K562 (cell line): Measurements from ENCODE around the gene INCA1. TPM values are rescaled to one million over a fixed set of nuclear protein-coding genes. Genes with fewer than 3 reads are reported as not detected.

Experiments
- ATF3 ChIP-seq, 2 experiments: fragments of 450-650 bp in 1 of 2; sonication (generic) in 1 of 2; formaldehyde crosslinking in 1 of 2; IDR thresholded peaks in 1 of 2; conservative IDR thresholded peaks in 1 of 2; 2 replicates each; pipeline versions ENCODE4 v1.6.1 to v1.8.1; 2016 to 2023; ENCODE audit warnings: mild to moderate bottlenecking in 2 of 2, moderate library complexity in 2 of 2, inconsistent platforms in 1 of 2, missing genetic modification reagents in 1 of 2
- CBFB ChIP-seq: sonication (generic); formaldehyde crosslinking; IDR thresholded peaks from 2 replicates; pipeline ENCODE4 v1.4.0; 2020; ENCODE audit warnings: mild to moderate bottlenecking, missing genetic modification reagents
- CGGBP1 ChIP-seq: fragments of 250-450 bp; sonication (Bioruptor Pico); IDR thresholded peaks from 2 replicates; pipeline ENCODE4 v1.9.0; 2021; ENCODE audit warnings: mild to moderate bottlenecking
- CREM ChIP-seq: IDR thresholded peaks from 2 replicates; pipeline ENCODE4 v1.6.1; 2014; ENCODE audit warnings: antibody characterized with exemption, low read depth
- ELF1 ChIP-seq: fragments of 200-800 bp; sonication (Bioruptor generic); IDR thresholded peaks from 2 replicates; pipeline ENCODE4 v1.6.1; 2016; ENCODE audit warnings: missing genetic modification characterization, missing compliant biosample characterization
- KAT7 ChIP-seq: sonication (generic); formaldehyde crosslinking; IDR thresholded peaks from 2 replicates; pipeline ENCODE4 v1.8.0; 2022; ENCODE audit warnings: missing genetic modification reagents, mild to moderate bottlenecking, borderline replicate concordance
- MAFK ChIP-seq: IDR thresholded peaks from 2 replicates; pipeline ENCODE4 v1.6.1; 2011; ENCODE audit warnings: low read length, improper control_type of control experiment
- MED1 ChIP-seq: sonication (generic); formaldehyde crosslinking; IDR thresholded peaks from 2 replicates; pipeline ENCODE4 v1.8.1; 2023; ENCODE audit warnings: missing genetic modification reagents, borderline replicate concordance
- MTA1 ChIP-seq: fragments of 450-650 bp; IDR thresholded peaks from 2 replicates; pipeline ENCODE4 v1.6.1; 2017; ENCODE audit warnings: borderline replicate concordance
- NCOA4 ChIP-seq: fragments of 450-650 bp; IDR thresholded peaks from 2 replicates; pipeline ENCODE4 v1.6.1; 2018; ENCODE audit warnings: mild to moderate bottlenecking; ENCODE audit not compliant: partially characterized antibody
- NFYB ChIP-seq: IDR thresholded peaks from 2 replicates; pipeline ENCODE4 v1.6.1; 2011; ENCODE audit warnings: mild to moderate bottlenecking, moderate library complexity; ENCODE audit not compliant: insufficient read length; ENCODE audit errors: extremely low read depth
- PRMT5 ChIP-seq: sonication (generic); formaldehyde crosslinking; IDR thresholded peaks from 2 replicates; pipeline ENCODE4 v1.5.0; 2020; ENCODE audit warnings: missing genetic modification reagents
- RUNX1 ChIP-seq: sonication (generic); IDR thresholded peaks from 2 replicates; pipeline ENCODE4 v1.6.1; 2016; ENCODE audit warnings: antibody characterized with exemption, low read depth
- SMAD2 ChIP-seq: fragments of 150-350 bp; IDR thresholded peaks from 2 replicates; pipeline ENCODE4 v1.6.1; 2014; ENCODE audit warnings: low read depth, mild to moderate bottlenecking, low read length
- STAT6 ChIP-seq: sonication (generic); formaldehyde crosslinking; IDR thresholded peaks from 2 replicates; pipeline ENCODE4 v1.8.1; 2023; ENCODE audit warnings: mild to moderate bottlenecking, missing genetic modification reagents
- TAF7 ChIP-seq: fragments of 450-650 bp; IDR thresholded peaks from 2 replicates; pipeline ENCODE4 v1.6.1; 2016; ENCODE audit warnings: missing genetic modification characterization, missing compliant biosample characterization
- THAP7 ChIP-seq: fragments of 250-450 bp; sonication (Bioruptor Pico); IDR thresholded peaks from 2 replicates; pipeline ENCODE4 v1.5.0; 2021
- U2AF2 ChIP-seq: fragments of 200-400 bp; formaldehyde crosslinking; optimal IDR thresholded peaks from 2 replicates; pipeline ENCODE3; 2017; ENCODE audit warnings: low read depth, mild to moderate bottlenecking, low read length
- ZFP30 ChIP-seq: fragments of 250-450 bp; sonication (Bioruptor Pico); IDR thresholded peaks from 2 replicates; pipeline ENCODE4 v1.8.0; 2022; ENCODE audit warnings: moderate library complexity, mild to moderate bottlenecking, inconsistent platforms, borderline replicate concordance
- ZFX ChIP-seq: sonication (generic); formaldehyde crosslinking; IDR thresholded peaks from 2 replicates; pipeline ENCODE4 v1.8.0; 2022; ENCODE audit warnings: mild to moderate bottlenecking, missing genetic modification reagents, moderate library complexity
- ZKSCAN1 ChIP-seq: fragments of 150-350 bp; IDR thresholded peaks from 2 replicates; pipeline ENCODE4 v1.6.1; 2016; ENCODE audit warnings: low read depth, low read length
- ZNF124 ChIP-seq: sonication (generic); formaldehyde crosslinking; IDR thresholded peaks from 2 replicates; pipeline ENCODE4 v1.8.1; 2022; ENCODE audit warnings: missing genetic modification reagents
- ZNF133 ChIP-seq: fragments of 250-450 bp; sonication (Bioruptor Pico); IDR thresholded peaks from 2 replicates; pipeline ENCODE4 v1.4.0; 2020; ENCODE audit warnings: mild to moderate bottlenecking
- ZNF140 ChIP-seq: fragments of 250-450 bp; sonication (Bioruptor Pico); IDR thresholded peaks from 2 replicates; pipeline ENCODE4 v1.8.0; 2021; ENCODE audit warnings: moderate library complexity, mild to moderate bottlenecking, inconsistent platforms
- ZNF41 ChIP-seq: fragments of 250-450 bp; sonication (Bioruptor Pico); conservative IDR thresholded peaks from 2 replicates; pipeline ENCODE4 v1.4.0; 2020; ENCODE audit warnings: mild to moderate bottlenecking
- ZNF707 ChIP-seq: fragments of 250-450 bp; sonication (Bioruptor Pico); conservative IDR thresholded peaks from 2 replicates; pipeline ENCODE4 v1.8.0; 2022; ENCODE audit warnings: inconsistent platforms, mild to moderate bottlenecking, moderate library complexity
- polyA plus RNA-seq, 8 experiments: library from polyadenylated mRNA; depleted of rRNA in 4 of 8; stranded (reverse) in 5 of 8; unstranded in 3 of 8; fragments of >200 nt; fragmentation: Nextera tagmentation in 2 of 8; fragmentation: Illumina TruSeq in 1 of 8; extraction: Ambion mirVana in 2 of 8; extraction: Trizol in 1 of 8; gene quantifications; 2 replicates each; pipeline versions ENCODE4 v1.2.1 to v1.2.3, GENCODE V29; 2011 to 2014; ENCODE audit warnings: inconsistent platforms in 1 of 8, missing spikeins in 1 of 8
- total RNA-seq, 7 experiments: library from RNA; depleted of rRNA in 6 of 7; stranded (reverse); fragments of >200 nt in 6 of 7; fragmentation: Illumina TruSeq in 2 of 7; extraction: Trizol in 2 of 7; gene quantifications; 2 replicates each; pipeline versions ENCODE4 v1.2.1 to v1.2.3, GENCODE V29; 2011 to 2021; ENCODE audit warnings: low replicate concordance in 1 of 7

INCA1 gene
- total and polyA plus RNA-seq, 9 of the 15 experiments (the other 6 are each of a cell fraction or from before 2014, with no cell fraction given): 0.08 to 0.50 (median 0.13) TPM; not detected in 4

GRCh38 chr17:4939796-4940554 is 57.3 kb downstream of the INCA1 start, which contains the start of the genes RNF167 and SLC25A11 (continued):
- no peak for TF ChIP-seq PRMT5
- no peak for TF ChIP-seq TAF7 (tag)
- TF ChIP-seq NCOA4: no peak
- no peak for TF ChIP-seq CREM
- TF ChIP-seq MTA1: no peak
- TF ChIP-seq ZNF140 (CRISPR knock-in tag): no peak
- no peak for TF ChIP-seq ZKSCAN1
- no peak for TF ChIP-seq CBFB (CRISPR knock-in tag)
- TF ChIP-seq KAT7: 0 out of 2 replicates have a peak, but pooled peaks have one; percentile 53
- TF ChIP-seq U2AF2: no peak
- TF ChIP-seq THAP7 (CRISPR knock-in tag): no peak
- TF ChIP-seq MED1 (CRISPR knock-in tag): no peak
- no peak; the same call in 1 of the 2 replicates for TF ChIP-seq RUNX1
- TF ChIP-seq ZNF133: no peak
- no peak for TF ChIP-seq ZFP30 (CRISPR knock-in tag)
- TF ChIP-seq SMAD2: no peak
- peak; percentile 72 for TF ChIP-seq ZFX (CRISPR knock-in tag)
- TF ChIP-seq ATF3 (IDR thresholded peaks at IDR 0.05): no peak
- no peak for TF ChIP-seq ATF3 (CRISPR knock-in tag; conservative IDR thresholded peaks at IDR 0.05)
- TF ChIP-seq CGGBP1 (CRISPR knock-in tag): no peak
- no peak for TF ChIP-seq NFYB
- no peak for TF ChIP-seq ZNF124 (CRISPR knock-in tag)
- no peak for TF ChIP-seq STAT6
- TF ChIP-seq ZNF707 (CRISPR knock-in tag): no peak
- TF ChIP-seq ELF1 (tag): peak; percentile 84; the same call in 1 of the 2 replicates
- no peak for TF ChIP-seq ZNF41 (CRISPR knock-in tag)
- TF ChIP-seq MAFK: no peak
